Trophoblast cell (in vitro differentiated cells and primary cell): ENCODE results near the gene ST8SIA5.

Experiments
- DNase-seq, 2 donors: peaks; one replicate each; pipeline ENCODE4 v3.0.0-alpha.2; 2016
- H2AFZ ChIP-seq: 2 replicates; pipeline ENCODE4 v1.6.1; 2013; ENCODE audit warnings: low read length, moderate library complexity, mild to moderate bottlenecking; ENCODE audit not compliant: insufficient read depth, poor library complexity
- H2AK5ac ChIP-seq: 2 replicates; pipeline ENCODE4 v1.6.1; 2013; ENCODE audit warnings: mild to moderate bottlenecking, low read length
- H2BK120ac ChIP-seq: 2 replicates; pipeline ENCODE4 v1.6.1; 2013; ENCODE audit warnings: low read length, mild to moderate bottlenecking, moderate library complexity; ENCODE audit not compliant: insufficient read depth, poor library complexity
- H2BK12ac ChIP-seq: 2 replicates; pipeline ENCODE4 v1.6.1; 2013; ENCODE audit warnings: mild to moderate bottlenecking, low read length, moderate library complexity
- H2BK5ac ChIP-seq: 2 replicates; pipeline ENCODE4 v1.6.1; 2013; ENCODE audit warnings: low read length, low read depth, moderate library complexity, mild to moderate bottlenecking; ENCODE audit not compliant: poor library complexity
- H3K14ac ChIP-seq: 2 replicates; pipeline ENCODE4 v1.6.1; 2013; ENCODE audit warnings: mild to moderate bottlenecking, low read length
- H3K18ac ChIP-seq: 2 replicates; pipeline ENCODE4 v1.6.1; 2013; ENCODE audit warnings: mild to moderate bottlenecking, low read length
- H3K23ac ChIP-seq: 2 replicates; pipeline ENCODE4 v1.6.1; 2013; ENCODE audit warnings: low read length
- H3K27ac ChIP-seq: 2 replicates; pipeline ENCODE4 v1.5.1; 2013; ENCODE audit warnings: low read depth, mild to moderate bottlenecking, inconsistent platforms, low read length, moderate library complexity
- H3K27me3 ChIP-seq: 2 replicates; pipeline ENCODE4 v1.6.1; 2013; ENCODE audit warnings: inconsistent platforms, mild to moderate bottlenecking, low read length, moderate library complexity; ENCODE audit not compliant: insufficient read depth
- H3K36me3 ChIP-seq, 2 experiments: 1 replicate in 1 of 2; 2 replicates in 1 of 2; pipeline ENCODE4 v1.6.1; 2013; ENCODE audit warnings: low read length in 2 of 2, mild to moderate bottlenecking in 2 of 2, moderate library complexity in 1 of 2; ENCODE audit not compliant: insufficient read depth in 2 of 2, control insufficient read depth in 1 of 2
- H3K4ac ChIP-seq: 2 replicates; pipeline ENCODE4 v1.6.1; 2013; ENCODE audit warnings: low read depth, mild to moderate bottlenecking, low read length, moderate library complexity
- H3K4me1 ChIP-seq, 2 experiments: 1 replicate in 1 of 2; 2 replicates in 1 of 2; pipeline ENCODE4 v1.6.1; 2013; ENCODE audit warnings: low read length in 2 of 2, mild to moderate bottlenecking in 2 of 2, moderate library complexity in 1 of 2; ENCODE audit not compliant: insufficient read depth in 2 of 2, control insufficient read depth in 1 of 2
- H3K4me2 ChIP-seq: 2 replicates; pipeline ENCODE4 v1.6.1; 2013; ENCODE audit warnings: inconsistent platforms, mild to moderate bottlenecking, low read length, moderate library complexity
- H3K4me3 ChIP-seq: 2 replicates; pipeline ENCODE4 v1.5.1; 2013; ENCODE audit warnings: mild to moderate bottlenecking, low read depth, low read length, inconsistent platforms
- H3K79me1 ChIP-seq: one replicate; pipeline ENCODE4 v1.6.1; 2013; ENCODE audit warnings: low read length
- H3K79me2 ChIP-seq: 2 replicates; pipeline ENCODE4 v1.6.1; 2013; ENCODE audit warnings: low read length, mild to moderate bottlenecking; ENCODE audit not compliant: control insufficient read depth, insufficient read depth, poor library complexity
- H3K9ac ChIP-seq: 2 replicates; pipeline ENCODE4 v1.6.1; 2013; ENCODE audit warnings: mild to moderate bottlenecking, low read length
- H3K9me3 ChIP-seq: 2 replicates; pipeline ENCODE4 v1.6.1; 2013; ENCODE audit warnings: low read depth, mild to moderate bottlenecking, control low read depth, inconsistent platforms, low read length; ENCODE audit not compliant: insufficient read depth
- H4K12ac ChIP-seq: 2 replicates; pipeline ENCODE4 v1.6.1; 2013; ENCODE audit warnings: low read depth, mild to moderate bottlenecking, low read length, moderate library complexity
- H4K8ac ChIP-seq: 2 replicates; pipeline ENCODE4 v1.6.1; 2013; ENCODE audit warnings: low read depth, mild to moderate bottlenecking, low read length, moderate library complexity
- H4K91ac ChIP-seq: one replicate; pipeline ENCODE4 v1.6.1; 2013; ENCODE audit warnings: low read depth, mild to moderate bottlenecking, low read length, moderate library complexity
- WGBS: extraction: QIAGEN DNeasy Blood & Tissue Kit; methylation state at CpG from one replicate; pipeline ENCODE4 v1.1.7; 2013; ENCODE audit warnings: missing lambda C conversion rate; ENCODE audit not compliant: insufficient read length, insufficient coverage; ENCODE audit errors: extremely low coverage; 5-methylcytosine and 5-hydroxymethylcytosine counted together

ST8SIA5 gene

GRCh38 chr18:46770708-46771107, 13.9 kb upstream of the ST8SIA5 start:
- no peak for DNase-seq
- H2AFZ ChIP-seq: no peak overlapping the region
- no peaks in the 10 kb centered on the region for H3K79me1 ChIP-seq
- no peak overlapping the region for H4K8ac ChIP-seq
- no peaks in the 10 kb centered on the region for H3K4me1 ChIP-seq
- no peak overlapping the region for H2BK5ac ChIP-seq
- H3K4ac ChIP-seq: no peak overlapping the region
- no peak overlapping the region for H3K9ac ChIP-seq
- H3K9me3 ChIP-seq: no peaks in the 10 kb centered on the region
- no peak overlapping the region for H3K4me3 ChIP-seq
- no peak overlapping the region for H2BK12ac ChIP-seq
- no peaks in the 10 kb centered on the region for H3K79me2 ChIP-seq
- no peak overlapping the region for H3K27ac ChIP-seq
- no peak overlapping the region for H4K91ac ChIP-seq
- H2BK120ac ChIP-seq: no peak overlapping the region
- H2AK5ac ChIP-seq: no peak overlapping the region
- H3K36me3 ChIP-seq: no peaks in the 10 kb centered on the region
- H3K27me3 ChIP-seq: no peaks in the 10 kb centered on the region
- H3K23ac ChIP-seq: no peak overlapping the region
- no peak overlapping the region for H3K4me2 ChIP-seq
- WGBS: no CpG with 5 or more reads among the region's 2 CpGs
- no peak overlapping the region for H3K14ac ChIP-seq
- H4K12ac ChIP-seq: no peak overlapping the region
- no peak overlapping the region for H3K18ac ChIP-seq

GRCh38 chr18:46768166-46768921, 11.5 kb upstream of the ST8SIA5 start:
- Histone ChIP-seq H3K23ac (peak overlapping the region; percentile 30), H3K27ac (no peak overlapping the region), H3K4me1 (no peaks in the 10 kb centered on the region), H3K18ac (no peak overlapping the region), H3K14ac (no peak overlapping the region), H2AK5ac (no peak overlapping the region), H3K9me3 (no peaks in the 10 kb centered on the region), H3K4me2 (no peak overlapping the region), H2AFZ (no peak overlapping the region), H3K4ac (no peak overlapping the region), H3K36me3 (no peaks in the 10 kb centered on the region), H4K12ac (no peak overlapping the region), H3K79me2 (no peaks in the 10 kb centered on the region), H3K27me3 (no peaks in the 10 kb centered on the region), H4K91ac (no peak overlapping the region), H3K79me1 (no peaks in the 10 kb centered on the region), H2BK5ac (no peak overlapping the region), H3K9ac (no peak overlapping the region), H4K8ac (no peak overlapping the region), H2BK12ac (no peak overlapping the region), H2BK120ac (no peak overlapping the region), H3K4me3 (no peak overlapping the region)
- no peak for DNase-seq
- WGBS: no CpG with 5 or more reads among the region's 9 CpGs

GRCh38 chr18:46767217-46767616, 10.4 kb upstream of the ST8SIA5 start:
- no peak overlapping the region for H3K4ac ChIP-seq
- no peak overlapping the region for H4K91ac ChIP-seq
- no peak overlapping the region for H3K9ac ChIP-seq
- H3K4me2 ChIP-seq: no peak overlapping the region
- no peak overlapping the region for H4K12ac ChIP-seq
- no peak overlapping the region for H4K8ac ChIP-seq
- no peaks in the 10 kb centered on the region for H3K9me3 ChIP-seq
- H3K4me1 ChIP-seq: no peaks in the 10 kb centered on the region
- DNase-seq: no peak
- H3K79me1 ChIP-seq: no peaks in the 10 kb centered on the region
- H2BK5ac ChIP-seq: no peak overlapping the region
- no peak overlapping the region for H2AK5ac ChIP-seq
- H3K18ac ChIP-seq: no peak overlapping the region
- no peak overlapping the region for H3K23ac ChIP-seq
- H3K27me3 ChIP-seq: no peaks in the 10 kb centered on the region
- no peak overlapping the region for H3K27ac ChIP-seq
- no peaks in the 10 kb centered on the region for H3K79me2 ChIP-seq
- H2BK120ac ChIP-seq: no peak overlapping the region
- no peaks in the 10 kb centered on the region for H3K36me3 ChIP-seq
- H3K4me3 ChIP-seq: no peak overlapping the region
- no peak overlapping the region for H2AFZ ChIP-seq
- no peak overlapping the region for H3K14ac ChIP-seq
- H2BK12ac ChIP-seq: no peak overlapping the region

DNA sequence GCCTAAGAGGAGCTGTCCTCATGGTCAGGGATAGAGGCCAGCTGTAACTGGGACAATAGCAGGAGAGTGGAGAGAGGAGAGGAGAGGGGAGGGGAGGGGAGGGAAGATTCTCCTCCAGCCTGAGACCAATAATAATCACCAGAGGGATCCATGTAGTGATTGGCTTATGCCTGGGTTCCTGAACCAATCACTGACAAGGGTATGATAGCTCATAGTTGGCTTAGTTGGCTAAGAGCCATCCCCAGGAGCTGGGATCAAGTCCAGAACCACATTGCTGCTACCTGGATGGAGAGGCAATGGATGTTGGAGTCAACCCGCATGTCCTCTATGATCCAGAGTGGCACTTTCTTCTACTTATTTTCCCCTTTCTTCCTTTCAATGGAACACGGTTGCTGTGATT, 7.7 kb upstream of the ST8SIA5 start:
- no peak for DNase-seq
- no peak overlapping the region for H2BK120ac ChIP-seq
- WGBS: no CpG with 5 or more reads among the region's 2 CpGs

More for the DNA sequence above, 7.7 kb upstream of the ST8SIA5 start:
- H3K4me2 ChIP-seq: no peak overlapping the region
- H4K8ac ChIP-seq: no peak overlapping the region
- H2AK5ac ChIP-seq: no peak overlapping the region
- H3K9ac ChIP-seq: no peak overlapping the region
- no peak overlapping the region for H2BK5ac ChIP-seq
- H3K4me1 ChIP-seq: no peaks in the 10 kb centered on the region
- H2BK12ac ChIP-seq: no peak overlapping the region
- H3K4ac ChIP-seq: no peak overlapping the region
- H3K36me3 ChIP-seq: no peaks in the 10 kb centered on the region
- H3K27me3 ChIP-seq: peaks cover 6% of the 10 kb centered on the region
- H3K27ac ChIP-seq: no peak overlapping the region
- H3K9me3 ChIP-seq: no peaks in the 10 kb centered on the region
- H3K79me2 ChIP-seq: no peaks in the 10 kb centered on the region
- H3K18ac ChIP-seq: no peak overlapping the region
- H4K12ac ChIP-seq: no peak overlapping the region
- no peak overlapping the region for H3K23ac ChIP-seq
- H3K14ac ChIP-seq: no peak overlapping the region
- no peak overlapping the region for H3K4me3 ChIP-seq
- no peak overlapping the region for H4K91ac ChIP-seq
- no peaks in the 10 kb centered on the region for H3K79me1 ChIP-seq
- no peak overlapping the region for H2AFZ ChIP-seq
